ENCODE results near the gene EML6. TPM values are rescaled to one million over a fixed set of nuclear protein-coding genes. Genes with fewer than 3 reads are reported as not detected.
"Not testable (repeated sequence)": the region's sequence is repeated elsewhere in the genome, so short reads cannot be mapped to it uniquely, and the experiment has no call there.

EML6 gene
- total RNA-seq, 4 donors from 2014 or later: 2.7 to 42.5 (median 11.9) TPM

GRCh38 chr2:54692556-54692955 lies 30.9 kb upstream of the EML6 start:
- no peak overlapping the region for H3K27ac ChIP-seq
- no peaks in the 10 kb centered on the region for H3K4me1 ChIP-seq
- no peak overlapping the region for H3K4me3 ChIP-seq
- no peak for TF ChIP-seq POLR2A (IDR thresholded peaks at IDR 0.05)
- TF ChIP-seq, protein P1, sequence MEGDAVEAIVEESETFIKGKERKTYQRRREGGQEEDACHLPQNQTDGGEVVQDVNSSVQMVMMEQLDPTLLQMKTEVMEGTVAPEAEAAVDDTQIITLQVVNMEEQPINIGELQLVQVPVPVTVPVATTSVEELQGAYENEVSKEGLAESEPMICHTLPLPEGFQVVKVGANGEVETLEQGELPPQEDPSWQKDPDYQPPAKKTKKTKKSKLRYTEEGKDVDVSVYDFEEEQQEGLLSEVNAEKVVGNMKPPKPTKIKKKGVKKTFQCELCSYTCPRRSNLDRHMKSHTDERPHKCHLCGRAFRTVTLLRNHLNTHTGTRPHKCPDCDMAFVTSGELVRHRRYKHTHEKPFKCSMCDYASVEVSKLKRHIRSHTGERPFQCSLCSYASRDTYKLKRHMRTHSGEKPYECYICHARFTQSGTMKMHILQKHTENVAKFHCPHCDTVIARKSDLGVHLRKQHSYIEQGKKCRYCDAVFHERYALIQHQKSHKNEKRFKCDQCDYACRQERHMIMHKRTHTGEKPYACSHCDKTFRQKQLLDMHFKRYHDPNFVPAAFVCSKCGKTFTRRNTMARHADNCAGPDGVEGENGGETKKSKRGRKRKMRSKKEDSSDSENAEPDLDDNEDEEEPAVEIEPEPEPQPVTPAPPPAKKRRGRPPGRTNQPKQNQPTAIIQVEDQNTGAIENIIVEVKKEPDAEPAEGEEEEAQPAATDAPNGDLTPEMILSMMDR (IDR thresholded peaks at IDR 0.05 in 4 of 5, conservative IDR thresholded peaks at IDR 0.05 in 1 of 5): no peak
- no peaks in the 10 kb centered on the region for H3K9me3 ChIP-seq
- intact Hi-C loops (cut with DNase I; ENCODE audit: low total_unique reads) (no loop called here), in situ Hi-C loops (cut with MboI; ENCODE audit: low sequenced_read_pairs in 4 of 4) (no loop called here)
- no peaks in the 10 kb centered on the region for H3K36me3 ChIP-seq
- ATAC-seq: no peak
- H3K27me3 ChIP-seq: no peaks in the 10 kb centered on the region
- DNase-seq: no peak

GRCh38 chr2:54695378-54695777 lies 28.1 kb upstream of the EML6 start:
- intact Hi-C loops (cut with DNase I; ENCODE audit: low total_unique reads) (no loop called here), in situ Hi-C loops (cut with MboI; ENCODE audit: low sequenced_read_pairs in 4 of 4) (no loop called here)
- no peak for TF ChIP-seq POLR2A (IDR thresholded peaks at IDR 0.05)
- TF ChIP-seq, protein P1 (IDR thresholded peaks at IDR 0.05 in 4 of 5, conservative IDR thresholded peaks at IDR 0.05 in 1 of 5): no peak
- no peak overlapping the region for H3K4me3 ChIP-seq
- no peak overlapping the region for H3K27ac ChIP-seq
- no peak for ATAC-seq
- no peaks in the 10 kb centered on the region for H3K4me1 ChIP-seq
- H3K9me3 ChIP-seq: no peaks in the 10 kb centered on the region
- H3K27me3 ChIP-seq: no peaks in the 10 kb centered on the region
- H3K36me3 ChIP-seq: no peaks in the 10 kb centered on the region
- no peak for DNase-seq

GRCh38 chr2:54697934-54698333 lies 25.5 kb upstream of the EML6 start:
- Histone ChIP-seq H3K9me3 (no peaks in the 10 kb centered on the region), H3K36me3 (no peaks in the 10 kb centered on the region), H3K4me1 (no peaks in the 10 kb centered on the region), H3K27ac (no peak overlapping the region), H3K27me3 (no peaks in the 10 kb centered on the region), H3K4me3 (no peak overlapping the region)
- in situ Hi-C loops (cut with MboI; ENCODE audit: low sequenced_read_pairs in 4 of 4) (no loop called here), intact Hi-C loops (cut with DNase I; ENCODE audit: low total_unique reads) (no loop called here)
- ATAC-seq (no peak), DNase-seq (no peak)
- TF ChIP-seq POLR2A (IDR thresholded peaks at IDR 0.05): no peak

- ATAC-seq, H3K27ac ChIP-seq, H3K27me3 ChIP-seq: not testable (repeated sequence)
Measured at GRCh38 chr2:54698926-54699325, 24.5 kb upstream of the EML6 start.

DNA sequence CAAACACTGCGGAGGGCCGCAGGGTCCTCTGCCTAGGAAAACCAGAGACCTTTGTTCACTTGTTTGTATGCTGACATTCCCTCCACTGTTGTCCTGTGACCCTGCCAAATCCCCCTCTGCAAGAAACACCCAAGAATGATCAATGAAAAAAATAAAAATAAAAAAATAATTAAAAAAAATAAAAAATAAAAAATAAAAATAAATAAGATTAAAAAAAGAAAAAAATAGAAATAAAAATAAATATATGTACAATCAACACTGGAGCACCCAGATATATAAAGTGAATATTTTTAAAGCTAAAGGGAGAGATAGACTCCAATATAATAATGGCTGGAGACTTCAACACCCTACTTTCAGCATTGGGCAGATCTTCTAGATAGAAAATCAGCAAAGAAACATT lies 23.8 kb upstream of the EML6 start:
- H3K27ac ChIP-seq: no peak overlapping the region
- H3K27me3 ChIP-seq: no peaks in the 10 kb centered on the region
- ATAC-seq (no peak), DNase-seq (no peak)
- TF ChIP-seq POLR2A (IDR thresholded peaks at IDR 0.05): no peak
- TF ChIP-seq, protein P1 (IDR thresholded peaks at IDR 0.05 in 4 of 5, conservative IDR thresholded peaks at IDR 0.05 in 1 of 5): no peak
- in situ Hi-C loops (cut with MboI; ENCODE audit: low sequenced_read_pairs in 4 of 4) (loop anchor here (5.0 to 25.0 kb wide), 9 partner anchors 42 to 595 kb away; partner anchors contain the start of gene ACYP2 (in 1 of the 4)), intact Hi-C loops (cut with DNase I; ENCODE audit: low total_unique reads) (loop anchor here (5.0 kb wide), 1 partner anchor 492 kb away; no protein-coding TSS in a partner anchor)
- H3K4me1 ChIP-seq: no peaks in the 10 kb centered on the region
- H3K9me3 ChIP-seq: no peaks in the 10 kb centered on the region
- H3K4me3 ChIP-seq: no peak overlapping the region
- no peaks in the 10 kb centered on the region for H3K36me3 ChIP-seq

More at GRCh38 chr2:54698926-54699325, 24.5 kb upstream of the EML6 start:
- H3K36me3 ChIP-seq; H3K9me3 ChIP-seq; H3K4me1 ChIP-seq; intact Hi-C loops (cut with DNase I; ENCODE audit: low total_unique reads); H3K4me3 ChIP-seq; DNase-seq; in situ Hi-C loops (cut with MboI; ENCODE audit: low sequenced_read_pairs in 4 of 4): not testable (repeated sequence)

DNA sequence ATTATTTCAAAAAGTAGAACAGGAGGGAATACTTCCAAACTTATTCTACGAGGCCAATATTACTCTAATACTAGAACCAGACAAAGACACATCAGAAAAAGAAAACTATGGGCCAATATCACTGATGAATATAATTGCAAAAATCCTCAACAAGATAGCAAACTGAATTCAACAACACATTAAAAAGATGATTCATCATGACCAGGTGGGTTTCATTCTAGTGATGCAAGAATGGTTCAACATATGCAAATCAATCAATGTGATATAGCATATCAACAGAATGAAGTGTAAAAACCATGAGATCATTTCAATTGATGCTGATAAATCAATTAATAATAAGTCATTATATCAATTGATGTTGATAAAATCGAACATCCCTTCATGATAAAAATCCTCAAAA lies 22.4 kb upstream of the EML6 start:
- DNase-seq (no peak), ATAC-seq (no peak)
- no peak for TF ChIP-seq POLR2A (IDR thresholded peaks at IDR 0.05)
- TF ChIP-seq, protein P1 (IDR thresholded peaks at IDR 0.05 in 4 of 5, conservative IDR thresholded peaks at IDR 0.05 in 1 of 5): no peak
- Histone ChIP-seq H3K27ac (no peak overlapping the region), H3K9me3 (no peaks in the 10 kb centered on the region), H3K4me1 (no peaks in the 10 kb centered on the region), H3K27me3 (no peaks in the 10 kb centered on the region), H3K4me3 (no peak overlapping the region), H3K36me3 (no peaks in the 10 kb centered on the region)
- in situ Hi-C loops (cut with MboI; ENCODE audit: low sequenced_read_pairs in 4 of 4) (loop anchor here (5.0 to 25.0 kb wide), 9 partner anchors 44 to 596 kb away; partner anchors contain the start of gene ACYP2 (in 1 of the 4)), intact Hi-C loops (cut with DNase I; ENCODE audit: low total_unique reads) (loop anchor here (5.0 kb wide), 1 partner anchor 494 kb away; no protein-coding TSS in a partner anchor)

All from gastrocnemius medialis (tissue), 4 donors.